HG03432 (cell line): Measurements from ENCODE around the gene STAC3.

ENCODE experiments used
- ATAC-seq: cut with Tn5 transposase; IDR thresholded peaks from one replicate; pipeline ENCODE4 v1.9.1; 2021; ENCODE audit warnings: mild to moderate bottlenecking, moderate library complexity; ENCODE audit not compliant: unreplicated experiment

STAC3 gene

GRCh38 chr12:57255916-57256315, 4.9 kb upstream of the STAC3 start:
- no peak for ATAC-seq

- no peak for ATAC-seq
These were observed 3.7 kb upstream of the STAC3 start for GRCh38 chr12:57254506-57255280.

GRCh38 chr12:57250541-57250940, 446 bp downstream of the STAC3 start:
- ATAC-seq = no peak

- no peak for ATAC-seq
These were observed 1.8 kb downstream of the STAC3 start for GRCh38 chr12:57248934-57249742.

GRCh38 chr12:57247041-57247440, 3.9 kb downstream of the STAC3 start:
- no peak for ATAC-seq

- no peak for ATAC-seq
These were observed 6.7 kb downstream of the STAC3 start for GRCh38 chr12:57244312-57244696.

GRCh38 chr12:57243521-57244311, 7.3 kb downstream of the STAC3 start:
- ATAC-seq = no peak

- ATAC-seq = peak; percentile 29
These were observed 8.1 kb downstream of the STAC3 start for GRCh38 chr12:57242691-57243454.

GRCh38 chr12:57242329-57242690, 8.7 kb downstream of the STAC3 start:
- ATAC-seq = no peak

- no peak for ATAC-seq
These were observed 9.3 kb downstream of the STAC3 start for GRCh38 chr12:57241402-57242310.

GRCh38 chr12:57240926-57241401, 10.0 kb downstream of the STAC3 start:
- no peak for ATAC-seq

- peak; percentile 17 for ATAC-seq
These were observed 10.7 kb downstream of the STAC3 start for GRCh38 chr12:57240066-57240921.

- ATAC-seq = no peak
These were observed 11.4 kb downstream of the STAC3 start for GRCh38 chr12:57239587-57240065.

GRCh38 chr12:57238854-57239554, 12.0 kb downstream of the STAC3 start:
- ATAC-seq = peak; percentile 55

- ATAC-seq = no peak
These were observed 12.8 kb downstream of the STAC3 start for GRCh38 chr12:57237932-57238853.

GRCh38 chr12:57237596-57237931, 13.4 kb downstream of the STAC3 start:
- ATAC-seq = no peak
